GM23248 (cell line): ENCODE results near the gene PDLIM7. TPM values are rescaled to one million over a fixed set of nuclear protein-coding genes. Genes with fewer than 3 reads are reported as not detected.

ENCODE experiments used
- DNase-seq: peaks from one replicate; pipeline ENCODE4 v3.0.0-alpha.2; 2015
- H2AFZ ChIP-seq: fragments of 200-600 bp; sonication (generic); 2 replicates; pipeline ENCODE4 v1.6.1; 2016; ENCODE audit warnings: antibody characterized with exemption
- H3F3A ChIP-seq: fragments of 200-600 bp; sonication (generic); 2 replicates; pipeline ENCODE4 v1.6.1; 2016; ENCODE audit warnings: mild to moderate bottlenecking, antibody characterized with exemption, mixed run types; ENCODE audit not compliant: insufficient read depth
- H3K27ac ChIP-seq: fragments of 200-600 bp; sonication (generic); 2 replicates; pipeline ENCODE4 v1.5.1; 2016; ENCODE audit warnings: mild to moderate bottlenecking
- H3K27me3 ChIP-seq: fragments of 200-600 bp; sonication (generic); replicated peaks from 2 replicates; pipeline ENCODE4 v1.6.1; 2016; ENCODE audit warnings: mild to moderate bottlenecking; ENCODE audit not compliant: insufficient read depth
- H3K36me3 ChIP-seq: fragments of 200-600 bp; sonication (generic); 2 replicates; pipeline ENCODE4 v1.6.1; 2016; ENCODE audit warnings: low read depth, mild to moderate bottlenecking
- H3K4me1 ChIP-seq: fragments of 200-600 bp; sonication (generic); 2 replicates; pipeline ENCODE4 v1.6.1; 2016; ENCODE audit warnings: mild to moderate bottlenecking; ENCODE audit not compliant: insufficient read depth
- H3K4me2 ChIP-seq: fragments of 200-600 bp; sonication (generic); one replicate; pipeline ENCODE4 v1.6.1; 2016; ENCODE audit warnings: mild to moderate bottlenecking; ENCODE audit not compliant: unreplicated experiment
- H3K4me3 ChIP-seq: fragments of 200-600 bp; sonication (generic); 2 replicates; pipeline ENCODE4 v1.5.1; 2016; ENCODE audit warnings: mild to moderate bottlenecking
- H3K79me2 ChIP-seq: fragments of 200-600 bp; sonication (generic); 2 replicates; pipeline ENCODE4 v1.6.1; 2016; ENCODE audit warnings: mild to moderate bottlenecking; ENCODE audit not compliant: insufficient read depth
- H3K9ac ChIP-seq: fragments of 200-600 bp; sonication (generic); 2 replicates; pipeline ENCODE4 v1.6.1; 2016; ENCODE audit warnings: mild to moderate bottlenecking
- H3K9me2 ChIP-seq: fragments of 200-600 bp; sonication (generic); 2 replicates; pipeline ENCODE4 v1.6.1; 2016; ENCODE audit warnings: mixed run types, mild to moderate bottlenecking, moderate library complexity; ENCODE audit not compliant: insufficient read depth
- H3K9me3 ChIP-seq: fragments of 200-600 bp; sonication (generic); one replicate; pipeline ENCODE4 v1.6.1; 2017; ENCODE audit warnings: low read depth
- H4K20me1 ChIP-seq: fragments of 200-600 bp; sonication (generic); 2 replicates; pipeline ENCODE4 v1.6.0; 2016; ENCODE audit not compliant: insufficient read depth
- EZH2 ChIP-seq: fragments of 200-600 bp; sonication (generic); IDR thresholded peaks from 2 replicates; pipeline ENCODE4 v1.6.1; 2018; ENCODE audit warnings: antibody characterized with exemption, mild to moderate bottlenecking; ENCODE audit not compliant: insufficient read depth, poor library complexity, severe bottlenecking
- EZH2phosphoT487 ChIP-seq: fragments of 200-600 bp; sonication (generic); IDR thresholded peaks from 2 replicates; pipeline ENCODE4 v1.6.1; 2018; ENCODE audit warnings: antibody characterized with exemption, moderate library complexity, mild to moderate bottlenecking, low read depth; ENCODE audit not compliant: insufficient read depth
- WGBS, 2 experiments: methylation state at CpG; one replicate each; pipeline ENCODE4 v1.1.6; 2015 to 2017; ENCODE audit warnings: low lambda C conversion rate in 2 of 2, low coverage in 1 of 2; ENCODE audit errors: missing lambda C conversion rate in 2 of 2; 5-methylcytosine and 5-hydroxymethylcytosine counted together
- in situ Hi-C: fragments of 300-500 bp; cut with MboI; formaldehyde crosslinking; loops from 2 replicates; pipeline ENCODE4 v1.15.0; 2020
- polyA plus RNA-seq: library from polyadenylated mRNA; unstranded; fragments of >200 nt; fragmentation: Nextera tagmentation; extraction: Ambion mirVana; gene quantifications from 2 replicates; pipeline ENCODE4 v1.2.1, GENCODE V29; 2016
- total RNA-seq: library from RNA; depleted of rRNA; stranded (reverse); fragments of >200 nt; shearing (Covaris generic); gene quantifications from 2 replicates; pipeline ENCODE4 v1.2.3, GENCODE V29; 2014

The PDLIM7 gene
- total and polyA plus RNA-seq, 2 experiments from 2014 or later = 320 to 556 TPM

GRCh38 chr5:177508221-177508611, 10.8 kb upstream of the PDLIM7 start:
- WGBS, 2 experiments = 89 to 96% methylated on average over 20 to 26 of the region's 26 CpGs
- in situ Hi-C loops = no loop called here
- Histone ChIP-seq H3K27ac (no peak overlapping the region), H3K4me1 (no peaks in the 10 kb centered on the region), H3K9me2 (no peaks in the 10 kb centered on the region), H4K20me1 (no peaks in the 10 kb centered on the region), H3K4me2 (no peak overlapping the region), H2AFZ (no peak overlapping the region), H3K27me3 (no peaks in the 10 kb centered on the region), H3K4me3 (no peak overlapping the region), H3F3A (no peaks in the 10 kb centered on the region), H3K36me3 (no peaks in the 10 kb centered on the region; the same call in 1 of the 2 replicates), H3K9ac (no peak overlapping the region), H3K9me3 (no peaks in the 10 kb centered on the region), H3K79me2 (no peaks in the 10 kb centered on the region)
- no peak for DNase-seq
- TF ChIP-seq EZH2 = no peak
- no peak for TF ChIP-seq EZH2phosphoT487

GRCh38 chr5:177507596-177508220, 10.3 kb upstream of the PDLIM7 start:
- Histone ChIP-seq H2AFZ (no peak overlapping the region), H3K27ac (no peak overlapping the region), H3K9ac (no peak overlapping the region), H3K9me2 (no peaks in the 10 kb centered on the region), H3K27me3 (no peaks in the 10 kb centered on the region), H3K4me2 (no peak overlapping the region), H3K36me3 (no peaks in the 10 kb centered on the region; the same call in 1 of the 2 replicates), H3K9me3 (no peaks in the 10 kb centered on the region), H3F3A (no peaks in the 10 kb centered on the region), H4K20me1 (no peaks in the 10 kb centered on the region), H3K4me1 (no peaks in the 10 kb centered on the region), H3K4me3 (no peak overlapping the region), H3K79me2 (no peaks in the 10 kb centered on the region)
- WGBS, 2 experiments = 94% methylated on average over 17 of the region's 17 CpGs
- no peak for TF ChIP-seq EZH2
- no peak for TF ChIP-seq EZH2phosphoT487
- DNase-seq = no peak
- in situ Hi-C loops = no loop called here

GRCh38 chr5:177507165-177507564, 9.8 kb upstream of the PDLIM7 start:
- no peaks in the 10 kb centered on the region for H3F3A ChIP-seq
- H3K9me2 ChIP-seq = no peaks in the 10 kb centered on the region
- TF ChIP-seq EZH2 = no peak
- no peak for TF ChIP-seq EZH2phosphoT487
- H3K9me3 ChIP-seq = no peaks in the 10 kb centered on the region
- no peaks in the 10 kb centered on the region for H3K4me1 ChIP-seq
- H4K20me1 ChIP-seq = no peaks in the 10 kb centered on the region
- no peak overlapping the region for H3K9ac ChIP-seq
- H3K4me2 ChIP-seq = no peak overlapping the region
- in situ Hi-C loops = no loop called here
- H3K27ac ChIP-seq = no peak overlapping the region
- no peaks in the 10 kb centered on the region; the same call in 1 of the 2 replicates for H3K36me3 ChIP-seq
- H3K4me3 ChIP-seq = no peak overlapping the region
- WGBS, 2 experiments = 90 to 92% methylated on average over 9 of the region's 9 CpGs
- peak; percentile 42 for DNase-seq
- H3K79me2 ChIP-seq = no peaks in the 10 kb centered on the region
- no peak overlapping the region for H2AFZ ChIP-seq
- no peaks in the 10 kb centered on the region for H3K27me3 ChIP-seq

- no peak for TF ChIP-seq EZH2phosphoT487
- TF ChIP-seq EZH2 = no peak
- no peaks in the 10 kb centered on the region for H3K36me3 ChIP-seq
- no peaks in the 10 kb centered on the region for H3K9me3 ChIP-seq
- no peaks in the 10 kb centered on the region; the same call in 1 of the 2 replicates for H3K4me1 ChIP-seq
- in situ Hi-C loops = no loop called here
- H3K27ac ChIP-seq = no peak overlapping the region
- H2AFZ ChIP-seq = no peak overlapping the region
- DNase-seq = no peak
- peaks cover 8% of the 10 kb centered on the region; the same call in 1 of the 2 replicates for H3F3A ChIP-seq
- H4K20me1 ChIP-seq = no peaks in the 10 kb centered on the region
- no peaks in the 10 kb centered on the region for H3K9me2 ChIP-seq
- H3K27me3 ChIP-seq = no peaks in the 10 kb centered on the region
- no peaks in the 10 kb centered on the region for H3K79me2 ChIP-seq
- 100% methylated on average over 4 of the region's 4 CpGs for WGBS, 2 experiments
- H3K4me2 ChIP-seq = no peak overlapping the region
- no peak overlapping the region for H3K4me3 ChIP-seq
- no peak overlapping the region for H3K9ac ChIP-seq
Measured at GRCh38 chr5:177505075-177505474, 7.7 kb upstream of the PDLIM7 start.
